Endometrial microvascular endothelial cells (primary cell): Measurements from ENCODE around the gene APOC3. TPM values are rescaled to one million over a fixed set of nuclear protein-coding genes. Genes with fewer than 3 reads are reported as not detected.

Experiments used
- in situ Hi-C: cut with HindIII; loops from 2 replicates; pipeline ENCODE4 v1.10.0; 2017; ENCODE audit warnings: low sequenced_read_pairs, low pct_unique_long_range_greater_than_20kb; ENCODE audit errors: inconsistent ontology term
- total RNA-seq: library from RNA; depleted of rRNA; stranded (reverse); fragments of >200 nt; gene quantifications from one replicate; pipeline ENCODE4 v1.2.3, GENCODE V29; 2015; ENCODE audit errors: inconsistent ontology term

The APOC3 gene
- not detected for total RNA-seq

GRCh38 chr11:116829525-116830183 lies at the start of gene APOC3:
Gene APOC3 (plus strand): TSS chr11:116829907. CDS start chr11:116830583, 676 bp downstream.
- in situ Hi-C loops: no loop called here

- in situ Hi-C loops: no loop called here
Observed at GRCh38 chr11:116782728-116783127, 47.0 kb upstream of the APOC3 start.

GRCh38 chr11:116786326-116786725 lies 43.4 kb upstream of the APOC3 start:
- in situ Hi-C loops: no loop called here

- in situ Hi-C loops: no loop called here
Observed at GRCh38 chr11:116786966-116787365, 42.7 kb upstream of the APOC3 start.

- in situ Hi-C loops: no loop called here
Observed at GRCh38 chr11:116787436-116787785, 42.3 kb upstream of the APOC3 start.

- in situ Hi-C loops: no loop called here
Observed at GRCh38 chr11:116787786-116788486, 41.8 kb upstream of the APOC3 start, which contains the start of gene ZPR1. Gene ZPR1 (minus strand): TSS chr11:116788023. CDS start chr11:116787990, 33 bp downstream.

GRCh38 chr11:116788534-116788933 lies 41.2 kb upstream of the APOC3 start:
- in situ Hi-C loops: no loop called here

GRCh38 chr11:116788975-116789374 lies 40.7 kb upstream of the APOC3 start:
- in situ Hi-C loops: no loop called here

- in situ Hi-C loops: no loop called here
Observed at GRCh38 chr11:116790167-116791001, 39.3 kb upstream of the APOC3 start.

GRCh38 chr11:116791002-116791812 lies 38.5 kb upstream of the APOC3 start:
- in situ Hi-C loops: no loop called here

- in situ Hi-C loops: no loop called here
Observed at GRCh38 chr11:116791813-116792143, 37.9 kb upstream of the APOC3 start, which contains the start of gene APOA5. Gene APOA5 (minus strand): TSS chr11:116791879. CDS start chr11:116791860, 19 bp downstream.

- in situ Hi-C loops: no loop called here
Observed at GRCh38 chr11:116792144-116792868, 37.4 kb upstream of the APOC3 start.

GRCh38 chr11:116792869-116793771 lies 36.6 kb upstream of the APOC3 start:
- in situ Hi-C loops: no loop called here

- in situ Hi-C loops: no loop called here
Observed at GRCh38 chr11:116793772-116794097, 36.0 kb upstream of the APOC3 start.

- in situ Hi-C loops: no loop called here
Observed at GRCh38 chr11:116794851-116795250, 34.9 kb upstream of the APOC3 start.

- in situ Hi-C loops: no loop called here
Observed at GRCh38 chr11:116796548-116796947, 33.2 kb upstream of the APOC3 start.

- in situ Hi-C loops: no loop called here
Observed at GRCh38 chr11:116797816-116798215, 31.9 kb upstream of the APOC3 start.
